CD4-positive, alpha-beta T cell treated with Interleukin-4 for 4 hours (primary cell): ENCODE results near the gene FRMD1.

Experiments used
- DNase-seq: peaks from one replicate; pipeline ENCODE4 v3.0.0-alpha.2; 2020

FRMD1 gene

DNA sequence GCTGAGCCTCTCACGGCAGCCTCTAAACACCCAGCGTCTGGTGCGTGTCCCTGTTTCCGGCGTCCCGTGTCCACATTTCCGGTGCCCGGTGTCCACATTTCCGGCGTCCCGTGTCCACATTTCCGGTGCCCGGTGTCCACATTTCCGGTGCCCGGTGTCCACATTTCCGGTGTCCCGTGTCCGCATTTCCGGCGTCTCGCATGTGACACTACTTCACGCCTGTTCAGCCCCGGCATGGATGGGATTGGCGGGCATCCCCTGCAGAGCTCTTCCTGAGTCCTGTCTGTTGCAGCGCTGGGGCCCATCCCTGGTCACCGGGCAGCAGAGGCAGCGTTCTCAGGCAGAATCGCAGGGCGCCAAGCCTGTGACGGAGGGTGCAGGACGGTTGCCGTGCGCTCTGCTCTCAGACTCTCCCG lies 3.2 kb downstream of the FRMD1 start:
- DNase-seq: no peak

DNA sequence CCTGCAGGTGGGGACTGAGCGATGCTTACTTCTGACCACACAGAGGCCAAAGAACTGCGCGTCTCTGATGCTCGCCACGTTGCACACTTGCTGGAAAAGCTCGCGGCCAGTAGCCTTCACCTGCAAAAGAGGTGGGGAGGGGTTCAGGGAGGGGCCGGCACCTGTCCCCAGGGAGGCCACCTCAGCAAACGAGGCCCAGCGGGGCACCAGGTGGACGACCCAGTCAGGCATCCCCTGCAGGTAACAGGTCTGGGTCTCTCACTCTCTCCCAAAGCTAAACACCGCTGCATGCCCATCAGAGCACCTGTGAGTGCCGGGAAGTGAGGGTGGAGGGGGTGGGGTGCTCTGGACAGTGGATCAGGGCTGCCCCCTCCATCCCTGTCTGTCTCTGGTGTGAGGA lies 3.8 kb downstream of the FRMD1 start:
- DNase-seq: no peak

DNA sequence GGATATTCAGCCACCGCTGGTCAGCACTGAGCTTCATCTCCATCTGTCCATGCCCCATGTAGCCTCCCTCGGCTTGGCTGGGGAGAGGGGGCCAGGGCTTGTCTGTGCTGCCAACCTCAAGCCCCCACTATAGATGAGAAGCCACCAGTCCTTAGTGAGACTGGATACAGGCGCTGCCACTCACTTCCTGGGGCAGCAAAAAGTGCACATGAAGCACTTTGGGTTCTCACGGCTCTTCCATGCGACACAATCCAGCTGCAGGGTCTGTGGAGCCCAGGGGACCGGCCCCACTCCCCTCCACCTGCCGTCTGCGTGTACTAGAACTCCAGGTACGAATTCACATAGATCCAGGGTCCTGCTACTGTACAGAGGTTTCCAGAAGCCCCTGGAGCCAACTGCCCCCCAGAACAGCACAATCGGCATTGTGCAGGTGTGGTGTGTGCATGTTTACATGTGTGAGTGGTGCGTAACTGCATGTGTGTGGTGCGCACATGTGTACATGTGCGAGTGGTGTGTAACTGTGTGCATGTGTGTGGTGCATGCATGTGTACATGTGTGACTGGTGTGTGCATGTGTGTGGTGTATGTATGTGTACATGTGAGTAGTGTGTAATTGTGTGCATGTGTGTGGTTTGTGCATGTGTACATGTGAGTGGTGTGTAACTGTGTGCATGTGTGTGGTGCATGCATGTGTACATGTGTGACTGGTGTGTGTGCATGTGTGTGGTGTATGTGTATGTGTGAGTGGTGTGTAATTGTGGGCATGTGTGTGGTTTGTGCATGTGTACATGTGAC lies 4.9 kb downstream of the FRMD1 start:
- no peak for DNase-seq

DNA sequence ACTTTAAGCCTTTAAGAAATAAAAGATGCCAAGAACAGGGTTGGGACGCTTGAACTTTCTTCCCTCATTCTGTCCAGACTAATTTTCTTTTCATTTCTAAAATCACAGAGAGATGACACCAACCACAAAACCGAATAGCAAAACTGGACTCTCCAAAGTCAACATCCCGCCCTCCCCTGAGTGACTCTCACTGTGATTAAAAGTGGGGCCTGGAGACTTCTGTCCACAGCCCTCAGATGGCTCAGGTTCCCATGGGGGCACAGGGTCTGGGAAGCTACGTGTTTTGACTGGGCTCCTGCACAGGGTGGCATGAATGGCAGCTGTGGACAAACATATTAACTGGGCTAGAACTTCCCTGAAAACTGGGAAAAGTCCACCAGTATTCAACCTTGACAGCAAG lies 6.3 kb downstream of the FRMD1 start:
- DNase-seq: no peak

DNA sequence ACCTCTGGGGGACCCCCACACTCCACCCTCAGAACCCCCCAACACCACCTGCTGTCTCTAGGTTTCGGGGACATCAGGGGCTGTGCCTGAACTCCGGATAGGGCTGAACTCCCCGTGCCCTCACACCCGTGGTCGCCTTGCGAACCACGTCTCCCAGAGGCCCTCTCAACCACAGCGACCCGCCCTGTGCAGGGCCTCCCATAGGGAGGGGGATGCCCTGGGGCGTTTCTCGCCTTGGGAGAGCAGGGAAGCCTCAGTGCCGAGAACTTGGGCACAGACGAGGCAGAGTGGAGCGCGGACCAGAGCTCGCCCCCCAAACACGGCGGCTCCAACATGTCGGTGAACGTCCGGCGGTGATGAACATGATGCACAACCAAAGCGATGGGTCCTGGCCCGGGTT lies 6.8 kb downstream of the FRMD1 start:
- no peak for DNase-seq

DNA sequence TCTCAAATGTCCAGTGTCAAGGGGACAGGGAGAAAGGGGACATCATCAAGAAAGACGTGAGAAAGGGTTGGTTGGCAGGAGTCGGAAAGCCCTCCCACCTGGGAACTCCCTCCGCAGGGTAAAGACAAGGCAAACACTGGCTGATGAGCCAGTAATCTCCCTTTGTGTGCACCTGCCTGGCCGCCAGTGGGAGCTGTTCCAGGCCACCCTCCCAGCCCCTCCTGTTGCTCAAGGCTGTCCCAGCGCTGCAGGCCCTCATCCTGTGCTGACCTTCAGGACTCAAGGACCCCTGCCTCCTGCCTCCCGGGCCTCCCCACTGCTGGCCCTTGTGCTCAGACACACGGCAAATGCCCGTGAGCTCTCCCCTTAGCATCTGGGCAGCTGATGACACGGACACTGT lies 7.4 kb downstream of the FRMD1 start:
- no peak for DNase-seq

DNA sequence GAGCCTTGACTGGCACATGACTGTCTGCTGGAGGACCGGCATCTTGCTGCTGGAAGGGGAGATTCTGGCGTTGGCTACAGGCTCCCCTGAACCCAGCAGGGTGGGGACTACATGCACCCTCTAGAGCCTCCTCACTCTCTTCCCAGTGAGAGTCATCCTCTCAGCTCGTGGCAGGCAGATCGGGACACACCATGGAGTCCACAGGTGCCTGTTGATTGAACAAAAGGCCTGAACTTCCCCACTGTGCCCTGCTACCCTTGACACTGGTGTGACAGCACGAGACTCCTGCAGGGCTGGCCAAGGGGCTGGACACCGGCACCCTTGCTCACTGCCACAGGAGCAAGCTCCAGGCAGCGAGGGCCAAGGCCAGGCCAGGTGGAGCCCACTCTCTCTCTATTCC lies 8.2 kb downstream of the FRMD1 start:
- no peak for DNase-seq

DNA sequence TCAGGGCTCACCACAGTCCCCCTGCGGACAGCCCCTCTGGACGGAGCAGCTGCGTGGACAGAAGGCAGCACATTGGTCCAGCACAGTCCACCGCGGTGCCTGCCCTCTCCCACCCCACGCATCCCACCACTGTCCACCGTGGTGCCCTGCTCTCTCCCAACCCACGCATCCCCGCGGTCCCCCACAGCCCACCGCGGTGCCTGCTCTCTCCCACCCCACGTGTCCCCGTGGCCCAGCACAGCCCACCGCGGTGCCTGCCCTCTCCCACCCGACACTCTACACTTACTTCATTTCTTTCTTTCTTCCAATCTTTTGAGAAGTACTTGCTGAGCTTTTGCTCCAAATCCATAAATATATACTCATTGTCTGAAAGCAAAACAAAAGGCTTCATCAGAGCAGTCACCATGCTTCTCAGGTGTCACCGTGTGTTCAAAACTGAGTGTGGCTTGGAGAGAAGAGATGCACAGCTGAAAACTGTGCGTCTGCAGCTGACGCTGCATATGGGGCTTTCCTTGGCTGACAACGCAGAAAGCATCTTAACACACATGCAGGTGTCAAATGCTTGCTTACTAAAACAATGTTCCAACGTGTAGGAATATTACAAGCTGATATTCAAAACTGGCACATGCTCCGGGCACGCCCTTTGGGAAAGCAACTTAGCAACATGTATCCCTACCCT lies 11.8 kb downstream of the FRMD1 start:
- DNase-seq: no peak

DNA sequence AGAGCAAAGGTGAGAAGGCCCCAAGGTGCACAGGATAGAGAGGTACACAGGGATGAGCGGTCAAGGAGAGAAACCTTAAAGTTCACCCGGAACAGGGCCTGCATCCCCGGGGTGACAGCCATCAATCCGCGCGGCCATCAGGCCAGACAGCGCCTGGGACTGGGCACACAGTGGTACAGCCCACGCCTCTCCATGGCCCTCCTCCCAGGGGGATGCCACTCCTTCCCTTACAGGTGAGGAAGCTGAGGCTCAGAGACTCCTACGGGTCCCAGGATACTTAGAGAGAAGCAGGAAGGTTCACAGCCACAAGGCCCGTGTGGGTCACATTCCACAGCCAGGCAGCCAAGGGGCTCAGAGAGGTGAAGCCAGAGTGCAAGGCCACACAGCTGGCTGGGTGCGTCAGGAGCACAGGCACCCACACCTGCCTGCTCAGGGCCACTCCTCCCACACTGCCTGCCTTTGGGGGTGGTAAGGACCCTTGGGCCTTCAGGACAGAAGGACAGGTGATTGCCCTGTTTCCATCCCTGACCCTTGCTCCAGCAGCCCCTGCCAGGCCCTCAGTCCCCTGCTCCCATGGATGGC lies 14.7 kb downstream of the FRMD1 start:
- no peak for DNase-seq

DNA sequence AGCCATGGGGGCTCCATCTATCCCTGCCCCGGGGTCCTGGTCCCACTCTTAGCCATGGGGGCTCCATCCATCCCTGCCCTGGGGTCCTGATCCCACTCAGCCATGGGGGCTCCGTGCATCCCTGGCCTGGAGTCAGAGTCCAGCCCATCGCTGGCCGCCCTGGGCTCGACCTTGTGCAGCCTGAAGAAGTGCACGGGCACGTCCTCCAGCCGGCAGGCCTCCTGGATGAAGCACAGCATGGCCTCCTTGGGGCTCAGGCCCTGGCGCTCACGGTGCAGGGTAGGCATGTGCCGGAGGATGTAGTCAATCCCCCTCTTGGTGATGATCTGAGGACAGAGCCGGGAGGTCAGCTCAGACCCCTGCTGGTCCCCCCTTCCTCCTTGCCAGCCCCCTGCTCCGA lies 15.6 kb downstream of the FRMD1 start:
- DNase-seq: no peak

DNA sequence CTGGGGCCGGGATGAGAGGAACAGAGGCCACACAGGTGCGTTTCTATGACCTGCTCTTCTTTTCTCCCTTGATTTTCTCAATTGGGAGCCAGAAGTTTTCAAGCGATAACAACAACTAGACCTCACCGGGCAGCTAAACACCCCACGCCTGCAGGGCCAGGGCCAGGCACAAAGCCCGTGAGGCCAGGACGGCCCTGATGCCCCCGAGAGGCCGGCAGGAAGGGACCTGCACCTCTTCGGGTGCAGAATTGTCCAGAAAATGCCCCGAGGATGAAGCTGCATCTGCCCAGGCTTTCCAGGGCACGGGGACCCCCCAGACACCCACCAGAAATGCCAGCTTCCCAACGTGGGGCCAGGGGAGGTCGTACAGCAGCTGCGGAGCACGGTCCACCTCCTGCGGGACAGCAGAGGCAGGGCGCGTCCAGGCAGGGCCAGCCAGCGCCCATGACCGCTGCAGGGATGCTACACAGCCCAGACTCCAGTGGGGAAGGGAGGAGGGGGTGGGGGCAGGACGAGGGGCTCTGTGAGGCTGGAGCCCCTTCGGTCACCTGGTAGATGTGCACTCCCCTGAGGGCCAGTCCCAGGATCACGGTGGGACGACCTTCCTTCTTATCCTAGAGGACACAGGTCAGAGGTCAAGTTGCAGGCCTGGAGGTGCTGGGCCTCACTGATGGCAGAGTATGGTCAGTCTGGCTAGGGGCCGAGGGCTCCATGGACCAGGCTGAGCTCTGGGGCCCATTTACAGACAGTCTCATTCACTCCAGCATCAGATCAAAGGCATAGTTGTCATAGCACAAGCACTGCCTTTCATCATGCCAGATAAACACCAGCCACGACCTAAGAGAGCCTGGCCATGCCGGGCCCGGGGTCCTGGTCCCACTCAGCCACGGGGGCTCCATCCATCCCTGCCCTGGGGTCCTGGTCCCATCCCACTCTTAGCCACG lies 16.4 kb downstream of the FRMD1 start:
- DNase-seq: no peak

DNA sequence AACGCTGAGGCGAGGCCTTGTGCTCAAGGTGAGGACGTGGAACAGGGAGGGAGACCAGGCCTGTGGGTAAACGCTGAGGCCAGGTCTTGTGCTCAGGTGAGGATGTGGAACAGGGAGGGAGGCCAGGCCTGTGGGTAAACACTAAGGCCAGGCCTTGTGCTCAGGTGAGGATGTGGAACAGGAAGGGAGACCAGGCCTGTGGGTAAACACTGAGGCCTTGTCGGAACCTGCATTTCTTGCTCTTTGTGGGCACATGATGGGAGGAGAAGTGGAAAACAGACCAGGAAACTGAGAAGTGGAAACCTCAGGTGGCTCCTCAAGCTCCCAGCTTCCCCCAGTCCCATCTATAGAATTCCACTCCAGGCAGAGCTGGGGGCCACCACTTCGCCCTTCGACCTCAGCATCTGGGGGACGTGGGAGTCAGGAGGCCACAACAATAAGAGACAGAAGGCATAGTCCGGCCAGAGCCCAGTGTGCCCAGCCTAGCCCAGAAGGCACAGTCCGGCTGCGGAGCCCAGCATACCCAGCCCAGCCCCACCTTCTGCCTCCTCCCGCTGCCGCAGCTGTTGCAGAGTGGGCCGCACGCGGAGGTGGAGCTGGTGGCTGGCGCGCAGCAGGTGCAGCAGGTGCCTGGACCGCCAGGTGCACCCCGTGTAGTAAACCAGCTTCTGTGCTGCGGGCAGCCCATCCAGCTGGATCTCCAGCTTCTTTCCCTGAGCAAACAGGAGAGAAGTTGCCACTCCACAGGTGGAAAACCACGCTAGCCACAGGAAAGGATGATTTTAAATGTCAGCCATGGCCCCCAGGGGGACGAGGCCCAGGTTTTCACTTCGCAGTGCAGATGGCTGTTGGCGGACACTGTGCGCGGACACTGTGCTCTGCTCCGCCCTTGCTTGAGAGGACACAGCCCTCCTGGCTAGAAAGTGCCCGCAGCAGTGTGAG lies 17.5 kb downstream of the FRMD1 start:
- no peak for DNase-seq

DNA sequence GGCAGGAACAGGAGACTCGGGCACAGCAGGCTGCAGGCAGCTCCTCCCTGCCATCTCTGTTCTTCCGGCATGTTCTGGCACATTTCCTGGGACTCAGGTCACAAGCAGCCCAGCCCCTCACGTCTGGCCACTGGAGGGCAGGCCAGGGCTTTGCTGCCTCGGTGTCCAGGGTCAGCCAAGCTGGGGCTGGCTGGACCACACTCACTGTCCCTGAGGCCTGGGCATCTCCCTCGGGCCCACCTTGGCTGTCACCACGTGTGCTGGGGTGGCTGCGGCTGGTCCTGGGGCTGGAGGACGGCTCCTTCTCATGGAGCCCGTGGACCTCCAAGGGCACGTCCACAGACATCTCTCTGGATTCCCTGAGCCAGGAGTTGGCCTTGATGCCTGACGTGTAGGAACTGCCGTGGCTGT lies 18.5 kb downstream of the FRMD1 start:
- no peak for DNase-seq

DNA sequence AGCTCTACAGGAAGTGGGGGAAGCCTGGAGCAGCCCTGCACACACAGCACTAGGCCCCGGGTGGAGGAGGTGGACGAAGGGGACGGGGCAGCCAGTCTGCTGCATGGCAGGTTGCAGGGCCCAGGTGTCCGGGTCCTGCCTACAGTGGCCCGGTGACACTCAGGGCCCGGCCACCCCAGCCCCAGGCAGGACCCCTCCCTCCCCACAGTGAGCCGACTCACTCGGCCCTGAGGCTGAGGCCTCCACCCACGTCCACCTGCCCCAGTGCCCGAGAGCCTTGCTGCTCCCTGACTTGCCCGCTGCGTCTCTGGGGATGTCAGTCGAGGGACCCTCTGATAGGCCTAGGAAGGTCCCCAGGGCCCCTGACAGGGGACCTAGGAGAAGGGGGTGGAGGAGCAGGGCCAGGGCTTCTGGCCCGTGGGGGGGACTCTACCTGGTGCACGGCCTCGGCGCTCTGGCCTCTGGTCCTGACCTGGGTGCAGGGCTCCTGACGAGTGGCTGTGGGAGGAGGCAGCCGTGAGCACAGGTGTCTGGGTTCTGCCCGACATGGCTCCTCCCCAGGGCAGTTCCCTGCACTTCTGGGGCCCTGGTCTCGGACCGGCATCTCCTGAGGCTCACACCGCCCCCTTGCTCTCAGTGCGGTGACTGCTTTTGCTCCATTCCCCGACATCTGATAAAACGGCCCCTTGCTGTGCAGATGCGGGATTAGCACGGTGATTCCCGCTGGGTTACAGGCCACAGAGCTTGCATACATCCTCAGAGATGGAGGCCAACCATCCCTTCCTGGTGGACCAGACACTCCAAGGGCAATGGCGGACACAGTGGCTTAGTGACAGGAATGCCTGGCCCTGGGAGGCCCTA lies 20.1 kb downstream of the FRMD1 start:
- DNase-seq: no peak

DNA sequence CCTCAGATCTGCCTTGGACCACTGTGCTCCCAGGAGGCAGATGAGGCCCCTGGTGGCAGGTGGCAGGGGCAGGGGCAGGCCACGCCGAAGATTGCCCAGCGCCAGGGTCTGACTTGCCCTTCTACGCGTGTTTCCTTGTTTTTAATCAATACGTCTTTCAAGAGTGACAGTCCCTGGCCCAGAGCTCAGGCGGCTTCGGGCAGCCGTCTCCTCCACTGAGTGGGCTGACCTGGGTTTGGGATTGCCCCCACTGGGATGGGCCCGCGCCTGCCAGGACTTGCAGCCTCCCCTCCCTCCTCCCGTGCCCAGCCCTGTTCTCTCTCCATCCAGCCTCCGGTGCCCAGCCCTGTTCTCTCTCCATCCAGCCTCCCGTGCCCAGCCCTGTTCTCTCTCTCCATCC lies 21.2 kb downstream of the FRMD1 start:
- DNase-seq: no peak

DNA sequence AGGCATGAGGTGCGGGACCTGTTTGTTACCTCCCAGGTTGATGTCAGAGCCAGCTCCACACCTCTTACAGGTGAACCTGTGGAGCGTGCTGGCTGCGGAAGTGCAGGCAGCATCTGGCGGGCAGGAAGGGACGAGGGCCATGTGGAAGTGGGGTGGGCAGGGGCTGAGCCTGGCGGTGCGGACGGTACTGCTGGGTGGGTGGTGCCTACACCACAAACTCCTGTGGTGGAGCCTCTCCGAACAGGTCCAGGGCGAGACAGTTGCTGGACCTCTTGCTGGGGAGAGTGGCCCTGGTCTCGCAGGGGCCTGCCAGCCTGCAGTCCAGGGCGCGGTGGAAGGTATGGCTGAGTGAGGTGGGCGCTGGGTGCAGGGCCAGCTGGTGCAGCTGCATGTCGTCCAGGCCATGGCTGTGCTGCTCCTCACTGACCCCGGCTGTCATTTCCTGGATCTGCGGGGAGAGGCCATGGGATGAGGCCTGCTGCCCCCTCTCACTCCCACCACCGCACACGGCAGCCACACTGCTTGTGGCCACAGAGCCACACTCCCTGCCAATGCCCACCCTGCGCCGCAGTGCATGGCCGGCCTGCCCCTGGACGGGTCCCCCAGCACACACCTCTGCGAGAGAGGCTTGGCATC lies 22.0 kb downstream of the FRMD1 start:
- DNase-seq: no peak

DNA sequence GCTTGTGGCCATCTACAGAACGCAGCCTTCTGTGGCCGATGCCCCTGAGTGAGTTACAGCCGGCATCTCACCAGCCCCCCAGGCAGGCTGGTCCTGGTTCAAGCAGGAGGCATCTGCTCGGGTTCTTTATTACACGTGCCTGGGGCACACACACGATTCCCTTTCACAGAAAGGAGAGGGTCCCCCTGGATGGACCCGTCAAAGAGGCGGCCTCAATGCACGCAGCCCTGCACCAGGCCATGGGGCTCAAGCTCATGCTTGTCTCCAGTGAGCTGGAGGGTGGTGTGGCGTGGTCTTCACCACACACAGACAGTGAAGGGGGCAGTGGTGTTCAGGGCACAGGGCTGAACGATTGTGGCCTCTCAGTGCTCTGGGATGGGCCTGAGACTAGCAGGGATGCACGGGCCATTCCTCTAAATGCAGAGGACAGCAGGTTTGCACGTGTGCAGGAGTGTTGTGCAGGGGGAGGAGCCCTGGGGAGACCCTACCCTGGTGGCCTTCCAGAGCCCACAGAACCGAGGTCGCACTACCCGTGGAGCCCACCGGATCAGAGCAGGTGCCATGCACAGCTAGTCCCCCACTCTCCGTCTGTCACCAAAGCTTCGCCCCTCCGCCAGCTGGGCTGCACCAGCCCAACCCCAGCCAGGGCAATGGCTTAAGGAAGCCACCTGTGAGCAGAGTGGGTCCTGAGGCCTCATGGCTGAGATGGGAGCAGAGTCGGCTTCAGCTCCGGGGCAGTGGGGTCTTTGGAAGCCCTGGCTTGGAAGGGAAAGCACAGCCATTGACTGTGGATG lies 23.1 kb downstream of the FRMD1 start:
- DNase-seq: no peak

DNA sequence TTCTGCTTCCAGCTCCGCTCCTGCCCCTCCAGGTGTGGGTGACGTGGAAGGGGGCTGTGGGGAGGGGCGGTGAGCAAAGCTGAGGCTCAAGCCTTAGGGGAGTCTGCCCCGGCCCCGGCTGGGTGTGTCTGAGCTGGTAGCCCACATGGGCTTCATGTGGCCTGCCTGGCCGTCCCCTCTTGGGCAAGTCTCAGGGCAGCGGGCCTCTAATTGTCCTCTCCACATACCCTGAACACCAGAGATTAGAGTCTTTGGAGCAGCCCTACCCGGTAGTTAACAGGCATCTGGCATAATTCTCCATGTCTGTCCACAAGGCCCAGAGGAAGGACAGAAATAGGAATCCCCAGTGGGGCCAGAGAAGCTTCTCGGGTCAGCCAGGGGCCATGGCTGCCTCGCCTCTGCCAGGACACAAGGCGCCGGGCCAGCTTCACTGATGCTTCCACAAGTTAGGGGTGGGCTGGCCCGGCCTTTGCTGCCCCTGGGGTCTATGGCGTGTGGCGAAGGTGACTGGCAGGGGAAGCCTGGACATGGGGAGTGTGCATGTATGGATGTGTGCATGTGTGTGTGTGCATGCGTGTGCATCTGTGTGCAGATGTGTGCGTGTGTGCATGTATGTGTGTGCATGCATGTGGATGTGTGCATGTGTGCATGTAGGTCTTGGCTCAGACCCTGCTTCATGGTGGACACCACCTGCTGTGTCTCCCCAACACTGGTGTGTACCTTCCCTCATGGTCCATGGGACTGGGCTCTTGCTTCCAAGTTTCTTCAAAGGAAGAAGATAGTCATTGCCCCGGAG lies 24.0 kb downstream of the FRMD1 start:
- no peak for DNase-seq

DNA sequence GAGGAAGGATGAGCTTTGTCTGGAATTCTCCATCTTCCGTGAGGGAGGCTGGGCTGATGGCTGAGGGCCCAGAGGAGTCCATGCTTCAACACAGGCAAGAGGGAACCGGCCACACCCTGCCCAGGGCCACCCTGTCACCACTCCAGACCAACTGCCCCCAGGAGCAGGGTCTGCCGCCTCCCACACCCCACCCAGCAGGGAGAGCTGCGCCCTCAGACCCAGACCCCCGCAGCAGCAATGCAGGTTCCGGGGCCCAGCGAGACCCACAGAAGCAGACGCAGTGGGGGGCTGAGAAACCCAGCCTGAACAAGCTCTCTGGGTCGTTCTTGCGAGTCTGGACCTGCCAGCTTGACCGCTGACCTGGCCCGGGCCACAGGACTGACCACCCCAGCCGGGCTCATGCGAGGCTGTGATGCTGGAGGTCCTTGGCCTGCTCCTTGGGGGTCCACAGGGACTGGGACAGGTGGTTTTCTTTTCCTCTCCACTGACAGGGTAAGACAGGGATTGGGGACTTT lies 25.0 kb downstream of the FRMD1 start:
- no peak for DNase-seq
